Measurements from ENCODE around the gene PPP1R16B.

GRCh38 chr20:38825571-38825900 lies 20.0 kb downstream of the PPP1R16B start:
- TF ChIP-seq YY1 (IDR thresholded peaks at IDR 0.05; ENCODE audit: insufficient read depth, insufficient read length) (no peak), ZNF274 (IDR thresholded peaks at IDR 0.05; ENCODE audit: low read depth, low read length) (no peak), SUZ12 (IDR thresholded peaks at IDR 0.05; ENCODE audit: extremely low read depth, insufficient read depth, insufficient read length) (no peak)

All from NT2/D1 (cell line).